LNCaP clone FGC (cell line): ENCODE data around the gene RAB6B.

Experiments used
- DNase-seq: peaks from one replicate; pipeline ENCODE4 v3.0.0-alpha.2; 2011; ENCODE audit warnings: low read depth
- H3K4me3 ChIP-seq: 2 replicates; pipeline ENCODE4 v1.5.1; 2011; ENCODE audit warnings: mild to moderate bottlenecking, low read depth, low read length, control low read depth
- CTCF ChIP-seq: IDR thresholded peaks from 2 replicates; pipeline ENCODE4 v1.5.1; 2012; ENCODE audit warnings: mild to moderate bottlenecking; ENCODE audit not compliant: control insufficient read depth, insufficient read depth; ENCODE audit errors: extremely low read depth

Gene RAB6B

GRCh38 chr3:133928903-133929607 is 33.4 kb upstream of the RAB6B start:
- DNase-seq: no peak
- no peak overlapping the region for H3K4me3 ChIP-seq
- no peak for TF ChIP-seq CTCF

GRCh38 chr3:133928136-133928893 is 32.6 kb upstream of the RAB6B start:
- no peak overlapping the region for H3K4me3 ChIP-seq
- no peak for TF ChIP-seq CTCF
- DNase-seq: no peak

- H3K4me3 ChIP-seq: no peak overlapping the region
- DNase-seq: no peak
- peak; percentile 80 for TF ChIP-seq CTCF
Observed at GRCh38 chr3:133927540-133928066, 31.9 kb upstream of the RAB6B start.

GRCh38 chr3:133926736-133927539 is 31.3 kb upstream of the RAB6B start:
- no peak for DNase-seq
- no peak for TF ChIP-seq CTCF
- H3K4me3 ChIP-seq: no peak overlapping the region

- DNase-seq: no peak
- no peak overlapping the region for H3K4me3 ChIP-seq
- no peak for TF ChIP-seq CTCF
Observed at GRCh38 chr3:133925960-133926735, 30.5 kb upstream of the RAB6B start.

GRCh38 chr3:133924041-133924440 is 28.4 kb upstream of the RAB6B start:
- no peak overlapping the region for H3K4me3 ChIP-seq
- no peak for DNase-seq
- no peak for TF ChIP-seq CTCF
